OCI-LY7 (cell line): ENCODE measurements around the gene STAB1. TPM values are rescaled to one million over a fixed set of nuclear protein-coding genes. Genes with fewer than 3 reads are reported as not detected.

Source experiments
- BruUV-seq: library from RNA; stranded (reverse); fragments of 400-500 nt; replicated peaks from 2 replicates; lab custom pipeline; 2021; lab: Mats Ljungman, UMichigan
- CTCF ChIA-PET: fragments of 300-600 bp; sonication (Branson Sonifier 250); formaldehyde crosslinking; loops from one replicate; lab custom pipeline; 2022; ENCODE audit warnings: antibody characterized with exemption; ENCODE audit not compliant: unreplicated experiment; lab: Charles Lee
- POLR2A ChIA-PET: fragments of 300-600 bp; sonication (Branson Sonifier 250); formaldehyde crosslinking; loops from one replicate; lab custom pipeline; 2022; ENCODE audit warnings: antibody characterized with exemption; lab: Charles Lee
- DNase-seq: peaks from one replicate; pipeline ENCODE4 v3.0.0-alpha.2; 2015; ENCODE audit warnings: low spot score
- H2AFZ ChIP-seq: fragments of 200-600 bp; sonication (generic), shearing (Covaris generic); 2 replicates; pipeline ENCODE4 v1.6.1; 2014; ENCODE audit warnings: mild to moderate bottlenecking, antibody characterized with exemption, low read length, moderate library complexity
- H3K27ac ChIP-seq: fragments of 200-600 bp; sonication (generic); 2 replicates; pipeline ENCODE4 v1.5.1; 2014; ENCODE audit warnings: mixed run types, low read depth, mild to moderate bottlenecking, moderate library complexity, low read length, inconsistent platforms; ENCODE audit not compliant: poor library complexity, severe bottlenecking
- H3K36me3 ChIP-seq: fragments of 200-600 bp; sonication (generic); 2 replicates; pipeline ENCODE4 v1.6.1; 2014; ENCODE audit warnings: mild to moderate bottlenecking, antibody characterized with exemption, low read length, moderate library complexity, mixed read lengths; ENCODE audit not compliant: insufficient read depth
- H3K4me1 ChIP-seq: fragments of 200-600 bp; sonication (generic); 2 replicates; pipeline ENCODE4 v1.5.1; 2014; ENCODE audit warnings: mild to moderate bottlenecking, low read length; ENCODE audit not compliant: insufficient read depth, poor library complexity, severe bottlenecking
- H3K4me2 ChIP-seq: fragments of 200-600 bp; sonication (generic); 2 replicates; pipeline ENCODE4 v1.6.1; 2014; ENCODE audit warnings: mild to moderate bottlenecking, low read length
- H3K4me3 ChIP-seq: fragments of 200-600 bp; sonication (generic); 2 replicates; pipeline ENCODE4 v1.5.1; 2014; ENCODE audit warnings: mild to moderate bottlenecking, low read depth, low read length; ENCODE audit not compliant: poor library complexity, severe bottlenecking
- H3K79me2 ChIP-seq: fragments of 200-600 bp; sonication (generic); 2 replicates; pipeline ENCODE4 v1.6.1; 2016; ENCODE audit warnings: low read depth, mild to moderate bottlenecking, low read length, moderate library complexity, mixed read lengths; ENCODE audit not compliant: insufficient read depth
- H3K9me2 ChIP-seq: fragments of 200-600 bp; sonication (generic); 2 replicates; pipeline ENCODE4 v1.6.1; 2016; ENCODE audit warnings: mild to moderate bottlenecking, low read length, mixed read lengths; ENCODE audit not compliant: insufficient read depth
- H3K9me3 ChIP-seq: fragments of 200-600 bp; sonication (generic); 2 replicates; pipeline ENCODE4 v1.6.1; 2014; ENCODE audit warnings: mild to moderate bottlenecking, mixed run types, low read length, mixed read lengths
- H4K20me1 ChIP-seq: fragments of 200-600 bp; sonication (generic); 2 replicates; pipeline ENCODE4 v1.6.1; 2014; ENCODE audit warnings: mild to moderate bottlenecking, antibody characterized with exemption, low read length, moderate library complexity, mixed read lengths; ENCODE audit not compliant: insufficient read depth
- CTCF ChIP-seq: fragments of 200-600 bp; sonication (generic); conservative IDR thresholded peaks from 2 replicates; pipeline ENCODE4 v1.5.1; 2014; ENCODE audit warnings: mild to moderate bottlenecking, antibody characterized with exemption, low read length, moderate library complexity, mixed read lengths
- EZH2phosphoT487 ChIP-seq: fragments of 200-600 bp; sonication (generic); IDR thresholded peaks from 2 replicates; pipeline ENCODE4 v1.6.1; 2018; ENCODE audit warnings: low read depth, borderline replicate concordance, mild to moderate bottlenecking, mixed run types, antibody characterized with exemption, low read length, moderate library complexity, mixed read lengths
- intact Hi-C: fragments of 100-400 bp; cut with micrococcal nuclease; formaldehyde crosslinking; loops from one replicate; pipeline ENCODE4 v1.10.0; 2022; ENCODE audit not compliant: unreplicated experiment
- total RNA-seq, 2 experiments: library from RNA; depleted of rRNA in 1 of 2; stranded (reverse); fragments of >200 nt in 1 of 2; shearing (Covaris generic) in 1 of 2; gene quantifications; 2 replicates each; pipeline ENCODE4 v1.2.3, GENCODE V29; 2014 to 2022

Gene STAB1
- total RNA-seq, 2 experiments from 2014 or later = not detected

GRCh38 chr3:52455283-52456168, 39.6 kb upstream of the STAB1 start, which contains the start of gene NISCH:
Gene NISCH (plus strand): TSS chr3:52455604. CDS start chr3:52455642, 38 bp downstream.
- Histone ChIP-seq H3K4me2 (peak within 1 kb of the TSS; percentile 97), H3K36me3 (peaks cover 29% of the 10 kb centered on the region), H4K20me1 (no peaks in the 10 kb centered on the region), H3K9me3 (no peaks in the 10 kb centered on the region), H2AFZ (peak within 1 kb of the TSS; percentile 84; the same call in 1 of the 2 replicates), H3K9me2 (no peaks in the 10 kb centered on the region), H3K79me2 (peaks cover 13% of the 10 kb centered on the region; the same call in 1 of the 2 replicates), H3K27ac (peak within 1 kb of the TSS; percentile 52), H3K4me3 (peak within 1 kb of the TSS; percentile 99), H3K4me1 (peaks cover 31% of the 10 kb centered on the region)
- no peak for TF ChIP-seq EZH2phosphoT487
- TF ChIP-seq CTCF = no peak
- peak; percentile 93 for DNase-seq
- ChIA-PET POLR2A (no interaction called here), CTCF (interaction anchor here (0.6 kb wide), 1 partner anchor 49 kb away, joined by 3 read pairs; no protein-coding TSS in a partner anchor)
- intact Hi-C loops = loop anchor here (5.0 kb wide), 2 partner anchors 82 to 232 kb away; partner anchors contain the start of genes GNL3, PBRM1 and UQCC5
- BruUV-seq = no TSS peak

GRCh38 chr3:52456169-52456799, 38.9 kb upstream of the STAB1 start:
- no TSS peak for BruUV-seq
- Histone ChIP-seq H3K9me2 (no peaks in the 10 kb centered on the region), H3K4me3 (peak overlapping the region; percentile 99), H3K36me3 (peaks cover 36% of the 10 kb centered on the region), H4K20me1 (no peaks in the 10 kb centered on the region), H3K4me1 (peaks cover 31% of the 10 kb centered on the region), H3K27ac (peak overlapping the region; percentile 52), H2AFZ (peak overlapping the region; percentile 84; the same call in 1 of the 2 replicates), H3K4me2 (peak overlapping the region; percentile 97), H3K9me3 (no peaks in the 10 kb centered on the region), H3K79me2 (peaks cover 13% of the 10 kb centered on the region; the same call in 1 of the 2 replicates)
- CTCF ChIA-PET = interaction anchor here (0.6 kb wide), 1 partner anchor 50 kb away, joined by 3 read pairs; no protein-coding TSS in a partner anchor
- intact Hi-C loops = loop anchor here (5.0 kb wide), 2 partner anchors 81 to 231 kb away; partner anchors contain the start of genes GNL3, PBRM1 and UQCC5
- DNase-seq = peak; percentile 21
- TF ChIP-seq CTCF = no peak
- no peak for TF ChIP-seq EZH2phosphoT487
- POLR2A ChIA-PET = interaction anchor here (1.0 to 1.7 kb wide), 2 partner anchors 12 to 23 kb away, joined by 3 to 5 read pairs; no protein-coding TSS in a partner anchor
